Activated CD4-positive, alpha-beta T cell treated with anti-CD3 and anti-CD28 coated beads for 36 hours (primary cell): ENCODE results near the gene TUBGCP6. TPM values are rescaled to one million over a fixed set of nuclear protein-coding genes. Genes with fewer than 3 reads are reported as not detected.

Experiments
- ATAC-seq: fragments of 200-7000 bp; cut with Tn5 transposase; one replicate; pipeline ENCODE4 v1.10.0; 2021; ENCODE audit warnings: mild to moderate bottlenecking, moderate library complexity
- CTCF ChIA-PET: fragments of 350-600 bp; sonication (Branson Sonifier 250); formaldehyde crosslinking; loops from one replicate; lab custom pipeline; 2021; ENCODE audit warnings: antibody characterized with exemption; lab: Charles Lee
- POLR2A ChIA-PET: fragments of 350-600 bp; sonication (Branson Sonifier 250); formaldehyde crosslinking; loops from one replicate; lab custom pipeline; 2021; ENCODE audit warnings: antibody characterized with exemption, inconsistent platforms; lab: Charles Lee
- DNase-seq: peaks from one replicate; pipeline ENCODE4 v3.0.0-alpha.2; 2020
- H3K27ac Mint-ChIP-seq: one replicate; pipeline ENCODE4 v1.8.0; 2021; ENCODE audit warnings: mixed read lengths
- H3K27me3 Mint-ChIP-seq: one replicate; pipeline ENCODE4 v1.8.0; 2021; ENCODE audit warnings: mixed read lengths
- H3K36me3 Mint-ChIP-seq: one replicate; pipeline ENCODE4 v1.8.0; 2021; ENCODE audit warnings: low read depth, mixed read lengths
- H3K4me1 Mint-ChIP-seq: one replicate; pipeline ENCODE4 v1.8.0; 2021; ENCODE audit warnings: mixed read lengths
- H3K4me3 Mint-ChIP-seq: one replicate; pipeline ENCODE4 v1.8.0; 2021; ENCODE audit warnings: mild to moderate bottlenecking, moderate library complexity, mixed read lengths
- H3K9me3 Mint-ChIP-seq: one replicate; pipeline ENCODE4 v1.8.0; 2021; ENCODE audit warnings: low read depth, mixed read lengths
- intact Hi-C, 2 experiments: fragments of 100-400 bp; cut with DNase I in 1 of 2; cut with micrococcal nuclease in 1 of 2; formaldehyde crosslinking; loops; one replicate each; pipeline versions ENCODE4 v1.14.2 to v1.15.1; 2022 to 2024; cut with DNase I, micrococcal nuclease
- total RNA-seq, 2 experiments: library from RNA; stranded (reverse); gene quantifications; one replicate each; pipeline ENCODE4 v1.2.3, GENCODE V29; 2021

The TUBGCP6 gene
- total RNA-seq, 2 experiments from 2014 or later: 42.2 to 49.2 TPM

DNA sequence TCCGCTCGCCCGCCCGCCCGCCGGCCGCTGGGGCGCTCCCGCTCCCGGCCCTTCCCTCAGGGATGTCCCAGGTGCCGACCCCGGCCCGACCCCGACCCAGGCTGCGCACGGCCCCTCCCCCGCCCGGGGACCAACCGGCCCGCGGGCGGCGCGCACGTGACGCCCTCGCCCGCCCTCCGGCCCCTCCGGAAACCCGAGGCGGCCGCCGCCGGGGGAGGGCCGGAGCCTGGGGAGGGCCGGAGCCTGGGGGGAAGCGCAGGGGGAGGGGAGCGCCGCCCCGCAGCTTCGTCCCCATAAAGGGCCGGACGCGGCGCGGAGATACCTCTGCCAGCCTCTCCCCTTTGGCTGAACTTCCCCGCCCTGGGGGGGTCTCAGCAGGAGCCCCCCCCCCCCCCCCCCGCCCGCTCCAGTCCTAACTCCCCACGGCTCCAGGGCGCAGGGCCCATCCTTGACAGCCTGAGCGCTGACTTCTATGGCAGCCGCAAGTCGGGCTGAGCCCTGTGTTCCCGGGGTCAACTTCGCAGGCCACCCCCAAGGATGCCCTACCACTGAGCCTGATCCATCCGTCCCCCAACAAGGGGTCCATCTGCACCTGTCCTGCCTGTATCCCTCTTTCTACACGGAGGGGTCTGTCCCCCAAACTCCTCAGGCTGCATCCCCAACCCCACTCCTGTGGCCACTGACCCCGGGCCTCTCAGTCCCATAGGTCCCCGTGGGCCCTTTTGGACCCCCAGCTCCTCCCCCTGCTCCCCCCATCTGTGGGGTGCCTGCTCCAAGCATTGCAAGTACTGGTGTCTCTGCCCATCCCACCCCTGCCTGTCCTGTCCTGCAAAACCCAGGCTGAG, 17.0 kb upstream of the TUBGCP6 start, which contains the start of gene MAPK12:
Gene MAPK12, minus strand, starts transcription at position 69 of the 845 bp plus-strand sequence. CDS start 174 bp downstream, outside the sequence.
- Mint-ChIP-seq H3K9me3 (no peaks in the 10 kb centered on the region), H3K4me3 (peak within 1 kb of the TSS; percentile 54), H3K27ac (no peak within 1 kb of the TSS), H3K36me3 (no peaks in the 10 kb centered on the region), H3K27me3 (peaks cover 14% of the 10 kb centered on the region), H3K4me1 (peaks cover 5% of the 10 kb centered on the region)
- DNase-seq (no peak), ATAC-seq (no peak)
- intact Hi-C loops: no loop called here
- CTCF ChIA-PET: interaction anchor here (0.7 to 1.1 kb wide), 2 partner anchors 8 to 9 kb away, joined by 3 read pairs; no protein-coding TSS in a partner anchor
- POLR2A ChIA-PET: no interaction called here

DNA sequence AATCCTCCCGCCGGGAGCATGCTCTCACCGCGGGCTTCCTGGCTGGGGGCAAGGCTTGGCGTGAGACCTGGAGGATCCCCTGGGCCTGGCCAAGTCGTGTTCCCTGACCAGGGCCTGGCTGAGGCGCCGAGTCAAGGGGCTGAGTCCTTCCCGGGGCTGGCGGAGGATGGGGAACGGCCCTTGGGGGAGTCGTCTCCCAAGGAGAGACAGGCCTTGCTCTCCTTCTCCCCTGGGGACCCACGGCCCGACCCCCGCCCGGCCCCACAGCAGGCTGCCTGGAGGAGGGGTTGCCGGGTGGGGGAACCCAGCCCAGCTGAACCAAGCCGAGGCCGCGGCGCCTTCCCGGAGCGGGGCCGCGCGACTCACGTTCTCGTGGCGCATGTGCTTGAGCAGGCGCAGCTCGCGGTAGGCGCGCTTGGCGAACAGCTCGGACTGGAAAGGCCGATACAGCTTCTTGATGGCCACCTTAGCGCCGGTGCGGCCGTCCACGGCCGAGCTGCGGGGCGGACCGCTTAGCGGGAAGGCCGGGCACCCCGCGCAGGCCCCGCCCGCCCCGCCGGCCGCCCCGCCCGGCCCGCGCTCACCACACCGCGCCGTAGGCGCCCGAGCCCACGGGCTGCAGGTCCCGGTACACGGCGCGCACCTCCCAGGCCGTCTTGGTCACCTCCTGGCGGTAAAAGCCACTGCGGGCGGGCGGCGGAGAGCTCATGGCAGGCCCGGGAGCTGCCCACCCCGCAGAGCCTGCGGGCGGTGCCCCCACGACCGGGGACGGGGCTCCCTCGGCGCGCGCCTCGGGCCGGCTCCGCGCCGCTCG, 16.2 kb upstream of the TUBGCP6 start:
- H3K9me3 Mint-ChIP-seq: no peaks in the 10 kb centered on the region
- peak overlapping the region; percentile 48 for H3K4me3 Mint-ChIP-seq
- ATAC-seq: peak; percentile 52
- H3K27me3 Mint-ChIP-seq: peaks cover 14% of the 10 kb centered on the region
- H3K4me1 Mint-ChIP-seq: peaks cover 5% of the 10 kb centered on the region
- H3K27ac Mint-ChIP-seq: no peak overlapping the region
- peak; percentile 64 for DNase-seq
- POLR2A ChIA-PET: no interaction called here
- intact Hi-C loops: no loop called here
- CTCF ChIA-PET: interaction anchor here (0.5 to 0.7 kb wide), 2 partner anchors 9 to 24 kb away, joined by 3 read pairs; no protein-coding TSS in a partner anchor
- H3K36me3 Mint-ChIP-seq: no peaks in the 10 kb centered on the region

DNA sequence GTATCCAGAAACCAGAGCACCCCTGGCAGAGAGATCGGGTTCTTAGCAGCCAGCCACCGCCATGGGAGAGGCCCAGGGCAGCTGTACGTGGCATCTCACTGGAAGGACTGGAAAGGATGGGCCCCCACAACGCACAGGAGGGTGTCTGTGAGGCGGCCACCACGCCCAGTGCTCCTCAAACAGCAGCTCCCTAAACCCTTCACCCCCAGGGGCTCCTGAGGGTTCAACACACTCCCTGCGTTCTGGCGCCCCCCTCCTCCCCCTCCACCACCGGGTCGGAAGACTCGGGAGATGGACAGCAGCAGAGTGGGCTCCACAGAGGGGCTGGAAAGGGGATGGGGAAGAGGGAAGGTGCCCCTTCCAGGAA, 15.6 kb upstream of the TUBGCP6 start:
- Mint-ChIP-seq H3K4me1 (peaks cover 5% of the 10 kb centered on the region), H3K9me3 (no peaks in the 10 kb centered on the region), H3K36me3 (no peaks in the 10 kb centered on the region), H3K27ac (no peak overlapping the region), H3K4me3 (peak overlapping the region; percentile 48), H3K27me3 (peaks cover 14% of the 10 kb centered on the region)
- POLR2A ChIA-PET: no interaction called here
- CTCF ChIA-PET: interaction anchor here (0.5 kb wide), 1 partner anchor 23 kb away, joined by 3 read pairs; no protein-coding TSS in a partner anchor
- intact Hi-C loops: no loop called here
- DNase-seq (no peak), ATAC-seq (no peak)

DNA sequence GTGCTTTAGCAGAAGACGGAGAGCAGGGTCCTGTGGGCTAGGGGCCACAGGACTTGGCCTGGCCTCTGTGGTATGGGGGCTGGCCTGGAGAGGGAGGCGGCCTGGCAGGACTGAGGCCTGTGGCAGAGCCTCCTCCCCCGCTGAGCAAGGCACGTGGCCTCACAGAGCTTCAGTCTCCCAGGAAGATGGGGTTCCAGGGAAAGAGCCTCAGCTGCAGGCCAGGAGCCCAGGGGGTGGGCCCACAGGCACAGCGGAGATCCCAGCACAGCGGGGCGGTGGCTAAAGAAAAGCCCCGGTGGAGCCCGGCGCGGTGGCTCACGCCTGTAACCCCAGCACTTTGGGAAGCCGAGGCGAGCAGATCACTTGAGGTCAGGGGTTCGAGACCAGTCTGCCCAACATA, 14.5 kb upstream of the TUBGCP6 start:
- Mint-ChIP-seq H3K27ac (no peak overlapping the region), H3K36me3 (no peaks in the 10 kb centered on the region), H3K27me3 (peaks cover 14% of the 10 kb centered on the region), H3K4me1 (peaks cover 5% of the 10 kb centered on the region), H3K4me3 (no peak overlapping the region), H3K9me3 (no peaks in the 10 kb centered on the region)
- DNase-seq: no peak
- intact Hi-C loops: no loop called here
- ChIA-PET CTCF (interaction anchor here (0.6 kb wide), 1 partner anchor 14 kb away, joined by 3 read pairs; no protein-coding TSS in a partner anchor), POLR2A (interaction anchor here (0.6 kb wide), 1 partner anchor 83 kb away, joined by 3 read pairs; no protein-coding TSS in a partner anchor)
- ATAC-seq: no peak

DNA sequence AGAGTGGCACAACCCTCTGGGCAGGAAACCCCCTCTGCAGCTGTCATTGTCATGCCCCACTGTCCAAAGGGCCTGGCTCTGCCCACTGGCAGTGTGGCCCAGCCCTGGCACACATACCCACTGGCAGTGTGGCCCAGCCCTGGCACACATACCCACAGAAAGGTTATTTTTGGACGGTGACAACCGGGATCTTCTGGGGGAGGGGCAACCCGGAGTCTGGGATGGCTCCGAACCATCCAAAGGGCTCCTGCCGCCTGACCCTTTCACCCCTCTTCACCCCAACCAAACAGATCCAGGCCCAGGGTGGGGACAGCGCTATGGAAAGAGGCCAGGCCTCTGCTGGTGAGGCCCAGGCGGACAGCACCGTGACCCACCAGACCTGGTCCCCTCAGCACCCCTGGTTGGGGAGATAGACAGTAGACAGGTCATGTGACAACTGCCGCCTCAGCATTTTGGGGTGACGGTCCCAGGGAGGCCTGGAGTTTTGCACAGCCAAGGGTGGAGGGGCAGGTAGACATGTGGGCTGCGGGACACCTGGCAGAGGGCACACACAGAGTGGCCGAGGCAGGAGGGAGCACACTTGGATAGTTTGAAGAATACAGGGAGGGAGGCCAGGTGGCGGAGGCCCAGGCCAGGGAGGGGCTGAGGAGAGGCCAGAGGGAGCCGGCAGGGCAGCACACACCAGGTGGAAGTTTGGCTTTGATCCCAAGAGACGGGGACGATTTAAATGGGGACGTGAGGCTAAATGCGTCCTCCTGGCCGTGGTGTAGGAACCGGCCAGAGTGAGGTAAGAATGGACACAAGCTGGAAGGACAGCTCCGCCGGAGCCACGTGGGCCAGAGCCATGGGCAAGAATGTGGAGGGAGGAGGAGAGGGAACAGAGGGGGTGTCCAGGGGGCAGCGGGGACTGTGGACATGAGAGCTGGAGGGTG, 13.8 kb upstream of the TUBGCP6 start:
- DNase-seq: no peak
- H3K27me3 Mint-ChIP-seq: peaks cover 14% of the 10 kb centered on the region
- no peak for ATAC-seq
- CTCF ChIA-PET: no interaction called here
- POLR2A ChIA-PET: interaction anchor here (0.6 kb wide), 1 partner anchor 83 kb away, joined by 3 read pairs; no protein-coding TSS in a partner anchor
- no peak overlapping the region for H3K27ac Mint-ChIP-seq
- no peaks in the 10 kb centered on the region for H3K9me3 Mint-ChIP-seq
- no peak overlapping the region for H3K4me3 Mint-ChIP-seq
- H3K4me1 Mint-ChIP-seq: peaks cover 5% of the 10 kb centered on the region
- no peaks in the 10 kb centered on the region for H3K36me3 Mint-ChIP-seq
- intact Hi-C loops: no loop called here

DNA sequence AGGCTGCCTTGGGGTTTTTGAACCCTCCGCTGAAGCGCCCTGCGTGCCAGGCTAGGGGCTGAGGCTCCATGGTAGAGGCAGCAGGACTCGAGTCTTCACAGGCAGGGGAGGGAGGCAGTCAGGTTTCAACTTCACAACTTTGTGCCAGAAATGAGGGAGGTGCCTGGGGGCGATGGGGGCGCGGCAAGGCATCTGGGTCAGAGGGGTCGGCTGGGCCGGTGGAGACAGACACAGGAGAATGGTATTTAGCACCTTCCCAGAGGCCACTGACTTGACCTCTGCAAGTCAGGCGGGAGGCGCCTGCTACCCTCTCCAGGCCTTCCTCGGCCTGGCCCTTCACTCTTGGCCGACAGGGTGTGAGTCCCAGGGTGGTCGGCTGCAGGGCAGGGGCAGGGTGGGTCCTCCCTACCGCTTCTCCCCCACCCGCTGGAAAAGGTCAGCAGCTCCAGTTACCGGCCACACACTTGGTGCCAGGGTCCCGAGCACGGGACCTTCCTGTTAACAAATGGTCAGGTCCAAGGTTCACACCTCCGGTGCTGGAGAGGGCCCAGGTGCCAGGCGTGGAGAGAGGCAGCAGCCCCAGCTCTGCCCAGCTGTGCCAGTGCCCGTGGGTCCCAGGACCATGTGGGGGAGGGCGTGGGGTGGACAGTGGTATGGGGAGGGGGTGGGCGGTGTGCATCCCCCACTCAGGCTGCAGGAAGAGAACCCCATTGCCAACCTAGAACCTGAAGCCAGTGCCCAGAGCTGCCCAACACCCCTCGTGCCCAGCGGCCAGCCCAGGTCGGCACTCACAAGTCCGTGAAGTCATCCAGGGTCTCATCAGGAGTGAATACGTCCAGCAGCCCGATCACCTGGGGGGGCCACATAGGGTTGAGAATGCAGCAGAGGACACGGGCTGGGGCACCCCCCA, 12.9 kb upstream of the TUBGCP6 start:
- ChIA-PET CTCF (no interaction called here), POLR2A (no interaction called here)

DNA sequence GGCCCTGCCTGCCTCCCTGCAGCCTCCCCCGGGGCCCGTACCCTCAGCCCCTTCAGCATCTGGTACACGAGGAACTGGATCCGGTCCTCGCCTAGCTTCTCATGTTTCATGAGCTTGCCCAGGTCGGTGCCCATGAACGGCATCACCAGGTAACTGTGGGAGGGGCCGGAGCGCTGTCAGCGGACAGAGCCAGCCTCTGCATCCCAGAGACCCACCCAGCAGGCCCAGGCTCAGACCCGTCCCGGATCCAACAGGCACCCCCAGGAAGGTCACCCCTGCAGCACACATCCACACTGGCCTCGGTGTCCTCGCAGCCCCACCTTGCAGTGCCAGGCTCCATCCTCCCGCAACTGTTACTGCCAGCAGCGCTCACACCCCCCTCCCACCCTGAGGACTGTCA, 12.2 kb upstream of the TUBGCP6 start:
- H3K27ac Mint-ChIP-seq: no peak overlapping the region
- H3K27me3 Mint-ChIP-seq: peaks cover 10% of the 10 kb centered on the region
- DNase-seq (no peak), ATAC-seq (no peak)
- ChIA-PET CTCF (no interaction called here), POLR2A (no interaction called here)
- peaks cover under 1% of the 10 kb centered on the region for H3K4me1 Mint-ChIP-seq
- H3K4me3 Mint-ChIP-seq: no peak overlapping the region
- no peaks in the 10 kb centered on the region for H3K9me3 Mint-ChIP-seq
- intact Hi-C loops: no loop called here
- no peaks in the 10 kb centered on the region for H3K36me3 Mint-ChIP-seq

More for the DNA sequence above, 12.9 kb upstream of the TUBGCP6 start:
- no peak overlapping the region for H3K27ac Mint-ChIP-seq
- ATAC-seq (no peak), DNase-seq (no peak)
- no peak overlapping the region for H3K4me3 Mint-ChIP-seq
- H3K27me3 Mint-ChIP-seq: peaks cover 14% of the 10 kb centered on the region
- intact Hi-C loops: no loop called here
- peaks cover 5% of the 10 kb centered on the region for H3K4me1 Mint-ChIP-seq
- no peaks in the 10 kb centered on the region for H3K36me3 Mint-ChIP-seq
- no peaks in the 10 kb centered on the region for H3K9me3 Mint-ChIP-seq

DNA sequence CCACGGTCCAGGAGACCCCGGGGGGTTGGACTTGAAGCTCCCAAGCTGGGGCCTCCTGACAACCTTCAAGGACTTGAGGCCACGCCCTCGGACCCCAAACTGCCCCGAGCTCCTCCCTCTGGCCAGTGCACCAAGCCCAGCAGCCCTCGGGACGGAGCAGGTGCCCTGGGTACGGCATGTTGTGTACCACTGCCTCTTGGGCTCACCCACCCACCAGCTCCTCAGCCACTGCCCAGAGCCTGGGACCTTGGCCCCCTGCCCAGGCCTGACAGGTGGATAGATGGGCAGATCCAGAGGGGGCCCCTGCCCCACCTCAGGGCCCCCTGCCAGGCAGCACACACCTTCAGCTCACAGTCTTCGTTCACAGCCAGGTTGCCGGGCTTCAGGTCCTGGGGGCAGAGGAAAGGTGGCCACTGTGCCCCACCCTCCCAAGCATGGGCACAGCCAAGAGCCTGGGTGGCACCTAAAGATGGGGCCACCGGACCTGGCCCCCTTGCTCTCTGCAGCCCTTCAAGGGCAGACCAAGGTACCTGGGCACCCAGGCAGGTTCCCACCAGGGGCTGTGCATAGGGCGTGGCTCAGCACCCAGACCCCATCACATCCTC, 11.5 kb upstream of the TUBGCP6 start:
- Mint-ChIP-seq H3K4me1 (peaks cover 2% of the 10 kb centered on the region), H3K4me3 (no peak overlapping the region), H3K27ac (no peak overlapping the region), H3K9me3 (no peaks in the 10 kb centered on the region), H3K27me3 (peaks cover 9% of the 10 kb centered on the region), H3K36me3 (no peaks in the 10 kb centered on the region)
- ChIA-PET POLR2A (interaction anchor here (0.6 kb wide), 2 partner anchors 129 to 267 kb away, joined by 3 to 7 read pairs; no protein-coding TSS in a partner anchor), CTCF (no interaction called here)
- ATAC-seq (no peak), DNase-seq (no peak)
- intact Hi-C loops: no loop called here

DNA sequence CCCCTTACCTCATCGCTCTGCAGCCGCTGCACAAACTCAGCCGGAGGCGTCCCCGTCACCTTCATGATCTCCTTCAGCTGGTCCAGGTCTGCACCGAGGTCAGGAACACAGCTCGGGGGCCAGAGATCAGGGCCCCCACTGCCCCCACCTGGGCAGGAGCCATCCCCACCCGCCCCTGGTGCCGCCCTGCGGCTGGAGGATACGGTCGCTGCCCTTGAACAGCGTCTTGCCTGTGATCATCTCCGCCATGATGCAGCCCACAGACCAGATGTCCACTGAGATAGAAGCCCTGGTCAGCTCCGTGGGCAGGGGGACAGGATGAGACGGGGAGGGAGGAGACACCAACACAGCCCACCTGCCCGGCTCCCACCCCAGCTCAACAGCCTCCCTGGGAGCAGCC, 10.8 kb upstream of the TUBGCP6 start:
- no peak overlapping the region for H3K27ac Mint-ChIP-seq
- no peak for ATAC-seq

More for the DNA sequence above, 10.8 kb upstream of the TUBGCP6 start:
- ChIA-PET CTCF (no interaction called here), POLR2A (interaction anchor here (0.6 kb wide), 2 partner anchors 130 to 268 kb away, joined by 3 to 7 read pairs; no protein-coding TSS in a partner anchor)
- H3K9me3 Mint-ChIP-seq: no peaks in the 10 kb centered on the region
- H3K27me3 Mint-ChIP-seq: peaks cover 9% of the 10 kb centered on the region
- intact Hi-C loops: no loop called here
- peaks cover 1% of the 10 kb centered on the region for H3K36me3 Mint-ChIP-seq
- peaks cover 4% of the 10 kb centered on the region for H3K4me1 Mint-ChIP-seq
- DNase-seq: no peak
- no peak overlapping the region for H3K4me3 Mint-ChIP-seq
